K562 (cell line): ENCODE measurements around the gene XPA. TPM values are rescaled to one million over a fixed set of nuclear protein-coding genes. Genes with fewer than 3 reads are reported as not detected.

Source experiments
- BRF2 ChIP-seq: IDR thresholded peaks from 3 replicates; pipeline ENCODE4 v1.6.1; 2011; ENCODE audit warnings: borderline replicate concordance, mild to moderate bottlenecking; ENCODE audit not compliant: insufficient read length, insufficient read depth
- CHD2 ChIP-seq: IDR thresholded peaks from 2 replicates; pipeline ENCODE4 v1.6.1; 2011; ENCODE audit warnings: low read depth, low read length
- GABPB2 ChIP-seq: fragments of 250-450 bp; sonication (Bioruptor Pico); conservative IDR thresholded peaks from 2 replicates; pipeline ENCODE4 v1.5.1; 2021; ENCODE audit warnings: mild to moderate bottlenecking
- ILF3 ChIP-seq: fragments of 450-650 bp; IDR thresholded peaks from 2 replicates; pipeline ENCODE4 v1.6.1; 2018; ENCODE audit warnings: antibody characterized with exemption, mild to moderate bottlenecking, moderate library complexity, borderline replicate concordance
- IRF9 ChIP-seq: fragments of 450-650 bp; IDR thresholded peaks from 2 replicates; pipeline ENCODE4 v1.6.1; 2016; ENCODE audit warnings: missing biosample characterization, missing genetic modification characterization
- KLF1 ChIP-seq: fragments of 450-650 bp; IDR thresholded peaks from 2 replicates; pipeline ENCODE4 v1.6.1; 2016; ENCODE audit warnings: missing genetic modification characterization, missing compliant biosample characterization
- MYBL2 ChIP-seq, 2 experiments: fragments of 450-650 bp in 1 of 2; sonication (generic) in 1 of 2; formaldehyde crosslinking in 1 of 2; IDR thresholded peaks; 2 replicates each; pipeline versions ENCODE4 v1.6.1 to v1.8.1; 2017 to 2022; ENCODE audit warnings: borderline replicate concordance in 1 of 2, inconsistent platforms in 1 of 2, low read depth in 1 of 2, mild to moderate bottlenecking in 1 of 2, missing genetic modification reagents in 1 of 2, moderate library complexity in 1 of 2
- SIN3B ChIP-seq: fragments of 450-650 bp; IDR thresholded peaks from 2 replicates; pipeline ENCODE4 v1.6.1; 2017; ENCODE audit warnings: low read depth, mild to moderate bottlenecking, moderate library complexity
- SIRT6 ChIP-seq: IDR thresholded peaks from one replicate; pipeline ENCODE4 v1.6.1; 2012; ENCODE audit warnings: low read depth, mild to moderate bottlenecking, control low read depth, inconsistent platforms, low read length, moderate library complexity
- SMAD4 ChIP-seq: fragments of 250-450 bp; sonication (Bioruptor Pico); conservative IDR thresholded peaks from 2 replicates; pipeline ENCODE4 v1.8.0; 2021; ENCODE audit warnings: inconsistent platforms, mild to moderate bottlenecking, moderate library complexity
- SMARCA4 ChIP-seq: fragments of 450-650 bp; IDR thresholded peaks from 2 replicates; pipeline ENCODE4 v1.6.1; 2016
- SMARCA5 ChIP-seq: fragments of 450-650 bp; IDR thresholded peaks from 2 replicates; pipeline ENCODE4 v1.6.1; 2016
- SRF ChIP-seq, 2 experiments: fragments of 250-450, 450-650 bp in 1 of 2; sonication (Bioruptor Pico) in 1 of 2; sonication (generic) in 1 of 2; formaldehyde crosslinking; IDR thresholded peaks; 2 replicates each; pipeline versions ENCODE4 v1.5.0 to v1.5.1; 2020 to 2022; ENCODE audit warnings: mild to moderate bottlenecking in 1 of 2, missing genetic modification reagents in 1 of 2
- STAT5A ChIP-seq: IDR thresholded peaks from 2 replicates; pipeline ENCODE4 v1.6.1; 2012; ENCODE audit warnings: low read length, inconsistent platforms, borderline replicate concordance
- UBTF ChIP-seq, 2 experiments: IDR thresholded peaks; 2 replicates each; pipeline ENCODE4 v1.6.1; 2012; ENCODE audit warnings: improper control_type of control experiment in 2 of 2, low read depth in 2 of 2, low read length in 2 of 2, borderline replicate concordance in 1 of 2
- ZNF217 ChIP-seq: sonication (generic); formaldehyde crosslinking; IDR thresholded peaks from 2 replicates; pipeline ENCODE4 v1.8.0; 2022; ENCODE audit warnings: mild to moderate bottlenecking, missing genetic modification reagents
- ZSCAN29 ChIP-seq: fragments of 450-650 bp; IDR thresholded peaks from 2 replicates; pipeline ENCODE4 v1.6.1; 2017
- ZZZ3 ChIP-seq: fragments of 450-650 bp; IDR thresholded peaks from 2 replicates; pipeline ENCODE4 v1.6.1; 2016; ENCODE audit warnings: antibody characterized with exemption, mild to moderate bottlenecking, moderate library complexity
- polyA plus RNA-seq, 8 experiments: library from polyadenylated mRNA; depleted of rRNA in 4 of 8; stranded (reverse) in 5 of 8; unstranded in 3 of 8; fragments of >200 nt; fragmentation: Nextera tagmentation in 2 of 8; fragmentation: Illumina TruSeq in 1 of 8; extraction: Ambion mirVana in 2 of 8; extraction: Trizol in 1 of 8; gene quantifications; 2 replicates each; pipeline versions ENCODE4 v1.2.1 to v1.2.3, GENCODE V29; 2011 to 2014; ENCODE audit warnings: inconsistent platforms in 1 of 8, missing spikeins in 1 of 8
- total RNA-seq, 7 experiments: library from RNA; depleted of rRNA in 6 of 7; stranded (reverse); fragments of >200 nt in 6 of 7; fragmentation: Illumina TruSeq in 2 of 7; extraction: Trizol in 2 of 7; gene quantifications; 2 replicates each; pipeline versions ENCODE4 v1.2.1 to v1.2.3, GENCODE V29; 2011 to 2021; ENCODE audit warnings: low replicate concordance in 1 of 7
- TF ChIP-seq, protein P1 (sequence below): fragments of 250-450 bp; sonication (Bioruptor Pico); IDR thresholded peaks from 2 replicates; pipeline ENCODE4 v1.8.0; 2022; ENCODE audit warnings: moderate library complexity, mild to moderate bottlenecking, inconsistent platforms
- TF ChIP-seq, protein P2 (sequence below): fragments of 450-650 bp; IDR thresholded peaks from 2 replicates; pipeline ENCODE4 v1.6.1; 2016; ENCODE audit warnings: low read depth, mild to moderate bottlenecking, moderate library complexity

Gene XPA
- total and polyA plus RNA-seq, 9 of the 15 experiments (the other 6 are each of a cell fraction or from before 2014, with no cell fraction given): 5.1 to 18.2 (median 14.1) TPM

- no peak for TF ChIP-seq ZZZ3
- TF ChIP-seq ILF3: no peak
- no peak for TF ChIP-seq ZSCAN29
- no peak for TF ChIP-seq STAT5A
- TF ChIP-seq, protein P1, sequence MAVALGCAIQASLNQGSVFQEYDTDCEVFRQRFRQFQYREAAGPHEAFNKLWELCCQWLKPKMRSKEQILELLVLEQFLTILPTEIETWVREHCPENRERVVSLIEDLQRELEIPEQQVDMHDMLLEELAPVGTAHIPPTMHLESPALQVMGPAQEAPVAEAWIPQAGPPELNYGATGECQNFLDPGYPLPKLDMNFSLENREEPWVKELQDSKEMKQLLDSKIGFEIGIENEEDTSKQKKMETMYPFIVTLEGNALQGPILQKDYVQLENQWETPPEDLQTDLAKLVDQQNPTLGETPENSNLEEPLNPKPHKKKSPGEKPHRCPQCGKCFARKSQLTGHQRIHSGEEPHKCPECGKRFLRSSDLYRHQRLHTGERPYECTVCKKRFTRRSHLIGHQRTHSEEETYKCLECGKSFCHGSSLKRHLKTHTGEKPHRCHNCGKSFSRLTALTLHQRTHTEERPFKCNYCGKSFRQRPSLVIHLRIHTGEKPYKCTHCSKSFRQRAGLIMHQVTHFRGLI (CRISPR knock-in tag): no peak
- TF ChIP-seq UBTF (IDR thresholded peaks at IDR 0.05; ENCODE audit: borderline replicate concordance in 1 of 2, low read depth in 2 of 2, low read length in 2 of 2): peak; percentile 41 to 72; a peak in 2 of 4 replicates
- no peak for TF ChIP-seq ZNF217
- no peak for TF ChIP-seq CHD2
- TF ChIP-seq IRF9: no peak
- no peak for TF ChIP-seq BRF2
- TF ChIP-seq SIN3B: no peak
- TF ChIP-seq KLF1 (tag): peak; percentile 61; the same call in 1 of the 2 replicates
- TF ChIP-seq GABPB2 (CRISPR knock-in tag): no peak
- TF ChIP-seq, protein P2, sequence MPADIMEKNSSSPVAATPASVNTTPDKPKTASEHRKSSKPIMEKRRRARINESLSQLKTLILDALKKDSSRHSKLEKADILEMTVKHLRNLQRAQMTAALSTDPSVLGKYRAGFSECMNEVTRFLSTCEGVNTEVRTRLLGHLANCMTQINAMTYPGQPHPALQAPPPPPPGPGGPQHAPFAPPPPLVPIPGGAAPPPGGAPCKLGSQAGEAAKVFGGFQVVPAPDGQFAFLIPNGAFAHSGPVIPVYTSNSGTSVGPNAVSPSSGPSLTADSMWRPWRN: no peak
- peak; percentile 40; the same call in 1 of the 2 replicates for TF ChIP-seq SMAD4 (CRISPR knock-in tag)
- no peak for TF ChIP-seq SMARCA5
- TF ChIP-seq SRF (CRISPR knock-in tag; IDR thresholded peaks at IDR 0.05): no peak
- no peak for TF ChIP-seq SIRT6
- no peak for TF ChIP-seq MYBL2 (IDR thresholded peaks at IDR 0.05; ENCODE audit: low read depth)
- no peak for TF ChIP-seq MYBL2 (CRISPR knock-in tag; IDR thresholded peaks at IDR 0.05; ENCODE audit: borderline replicate concordance)
- no peak for TF ChIP-seq SMARCA4
Measured at GRCh38 chr9:97740848-97741821, 44.0 kb upstream of the XPA start (continued).
